HG03095 (cell line): ENCODE measurements around the gene CHD9.
A peak's percentile ranks its signal among the peaks of the same experiment; 100 is the strongest.
"Not testable (repeated sequence)": the region's sequence is repeated elsewhere in the genome, so short reads cannot be mapped to it uniquely, and the experiment has no call there.

Source experiments
- ATAC-seq: cut with Tn5 transposase; IDR thresholded peaks from one replicate; pipeline ENCODE4 v1.9.1; 2021; ENCODE audit warnings: moderate library complexity; ENCODE audit not compliant: unreplicated experiment

Gene CHD9, protein sequence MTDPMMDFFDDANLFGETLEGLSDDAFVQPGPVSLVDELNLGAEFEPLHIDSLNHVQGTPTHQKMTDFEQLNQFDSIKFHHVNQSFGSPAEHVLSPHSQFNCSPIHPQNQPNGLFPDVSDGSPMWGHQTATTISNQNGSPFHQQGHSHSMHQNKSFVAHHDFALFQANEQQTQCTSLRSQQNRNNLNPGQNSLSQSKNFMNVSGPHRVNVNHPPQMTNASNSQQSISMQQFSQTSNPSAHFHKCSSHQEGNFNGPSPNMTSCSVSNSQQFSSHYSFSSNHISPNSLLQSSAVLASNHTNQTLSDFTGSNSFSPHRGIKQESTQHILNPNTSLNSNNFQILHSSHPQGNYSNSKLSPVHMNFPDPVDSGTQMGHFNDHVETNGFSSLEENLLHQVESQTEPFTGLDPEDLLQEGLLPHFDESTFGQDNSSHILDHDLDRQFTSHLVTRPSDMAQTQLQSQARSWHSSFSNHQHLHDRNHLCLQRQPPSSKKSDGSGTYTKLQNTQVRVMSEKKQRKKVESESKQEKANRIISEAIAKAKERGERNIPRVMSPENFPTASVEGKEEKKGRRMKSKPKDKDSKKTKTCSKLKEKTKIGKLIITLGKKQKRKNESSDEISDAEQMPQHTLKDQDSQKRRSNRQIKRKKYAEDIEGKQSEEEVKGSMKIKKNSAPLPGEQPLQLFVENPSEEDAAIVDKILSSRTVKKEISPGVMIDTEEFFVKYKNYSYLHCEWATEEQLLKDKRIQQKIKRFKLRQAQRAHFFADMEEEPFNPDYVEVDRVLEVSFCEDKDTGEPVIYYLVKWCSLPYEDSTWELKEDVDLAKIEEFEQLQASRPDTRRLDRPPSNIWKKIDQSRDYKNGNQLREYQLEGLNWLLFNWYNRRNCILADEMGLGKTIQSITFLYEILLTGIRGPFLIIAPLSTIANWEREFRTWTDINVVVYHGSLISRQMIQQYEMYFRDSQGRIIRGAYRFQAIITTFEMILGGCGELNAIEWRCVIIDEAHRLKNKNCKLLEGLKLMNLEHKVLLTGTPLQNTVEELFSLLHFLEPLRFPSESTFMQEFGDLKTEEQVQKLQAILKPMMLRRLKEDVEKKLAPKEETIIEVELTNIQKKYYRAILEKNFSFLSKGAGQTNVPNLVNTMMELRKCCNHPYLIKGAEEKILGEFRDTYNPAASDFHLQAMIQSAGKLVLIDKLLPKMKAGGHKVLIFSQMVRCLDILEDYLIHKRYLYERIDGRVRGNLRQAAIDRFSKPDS (N-terminal part only)

DNA sequence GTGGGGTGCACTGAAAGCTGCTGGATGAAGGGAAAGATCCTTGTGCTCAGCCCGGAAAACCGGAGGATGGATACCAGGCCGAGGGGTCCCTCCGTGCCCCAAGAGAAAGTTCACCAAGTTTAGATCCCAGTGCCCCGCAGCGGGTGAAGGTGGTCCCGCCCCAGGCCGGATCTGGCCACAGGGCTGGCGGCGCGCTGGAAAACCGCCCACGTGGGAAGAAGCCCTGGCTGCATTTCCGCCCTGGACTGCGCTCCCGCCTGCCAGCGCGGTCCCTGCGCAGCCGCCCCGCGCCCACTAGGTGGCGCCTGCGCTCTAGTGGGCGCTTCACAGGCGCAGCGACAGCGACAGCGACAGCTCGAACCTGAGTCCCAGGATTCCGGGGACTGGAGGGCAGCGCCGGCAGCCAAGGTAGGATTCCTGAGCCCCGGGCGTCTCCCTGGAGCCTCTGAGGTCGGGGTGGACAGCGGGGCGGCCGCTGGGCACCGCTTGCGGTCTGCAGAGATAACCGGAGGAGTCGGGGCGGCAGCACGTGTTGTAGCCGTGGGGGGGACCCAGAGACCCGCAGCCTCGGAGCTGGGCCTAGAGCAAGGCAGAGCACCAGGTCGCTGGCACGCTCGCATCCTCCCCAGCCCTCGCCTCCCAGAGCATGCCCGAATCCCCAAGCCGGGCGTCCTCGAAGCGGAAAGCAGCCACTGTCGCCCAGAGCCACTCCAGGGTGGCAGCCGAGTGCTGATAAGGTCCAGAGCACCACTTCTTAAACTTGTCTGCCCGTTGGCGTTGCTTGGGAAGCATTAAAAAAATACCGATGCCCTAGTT is at the start of gene CHD9:
Gene CHD9, plus strand, starts transcription at position 322 of the 816 bp plus-strand sequence. CDS start 101,099 bp downstream, outside the sequence.
- ATAC-seq, result peak; percentile 73

DNA sequence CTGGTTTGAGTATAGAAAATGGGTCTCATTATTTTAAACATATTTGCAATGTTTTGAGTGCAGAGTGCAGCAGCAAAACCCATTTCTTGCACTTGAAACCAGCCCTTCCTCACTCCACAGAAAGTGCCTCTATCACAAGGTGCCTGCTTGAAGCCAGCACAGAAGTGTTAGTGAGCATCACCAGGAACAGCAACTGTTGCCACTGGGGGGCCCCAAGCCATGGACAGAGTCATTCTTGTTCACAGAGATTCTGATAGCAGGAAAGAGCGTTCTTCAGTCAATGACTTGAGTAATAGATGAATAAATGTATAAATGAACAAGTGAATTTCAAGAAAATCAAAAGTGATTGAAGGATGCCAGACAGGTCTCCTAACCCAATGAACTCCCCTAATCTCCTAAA is 47.7 kb upstream of the CHD9 start:
- no peak for ATAC-seq

DNA sequence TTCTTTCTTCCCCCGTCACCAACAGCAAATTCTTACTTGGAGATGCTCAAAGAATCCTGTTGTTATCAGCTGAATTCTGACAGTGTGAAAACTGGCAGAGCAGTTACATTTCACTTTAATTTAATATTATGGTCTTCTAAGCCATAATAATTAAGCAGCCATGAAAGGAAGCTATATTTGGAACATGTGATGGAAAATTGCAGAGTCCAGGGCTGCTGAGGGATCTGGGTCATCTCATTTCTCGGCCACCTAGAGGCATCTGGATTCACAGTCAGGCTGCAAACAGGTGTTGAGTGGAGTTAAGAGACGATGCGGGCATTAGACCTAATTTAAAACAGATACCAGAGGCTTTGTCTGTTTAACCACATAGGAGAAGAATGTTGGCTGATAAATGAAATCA is 40.5 kb upstream of the CHD9 start:
- no peak for ATAC-seq

DNA sequence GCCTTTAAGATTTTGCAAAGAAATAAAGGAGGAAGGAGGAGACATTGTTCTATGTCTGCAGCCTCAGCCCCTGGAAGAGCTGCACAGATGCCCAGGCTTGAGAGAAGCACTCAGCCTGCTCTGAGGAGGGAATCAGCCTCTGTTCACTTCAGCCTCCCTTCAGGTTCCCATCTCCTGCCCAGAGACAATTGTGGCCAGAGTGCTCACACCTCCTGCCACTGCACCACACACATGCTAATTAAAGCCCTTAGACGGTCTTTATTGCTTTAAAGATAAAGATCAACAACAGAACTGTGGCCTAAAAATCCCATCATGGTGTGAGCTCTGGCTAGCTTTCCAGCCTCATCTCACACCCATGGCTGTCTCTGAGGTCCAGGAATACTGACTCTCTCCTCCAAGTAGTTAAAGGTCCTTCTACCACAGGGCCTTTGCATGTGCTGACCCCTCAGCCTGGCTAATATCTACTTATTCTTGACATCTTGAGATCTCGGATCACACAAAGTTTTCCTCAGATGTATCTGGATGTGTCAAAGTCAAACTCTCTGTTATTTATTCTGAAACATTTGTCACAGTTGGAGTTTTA is 35.9 kb upstream of the CHD9 start:
- no peak for ATAC-seq

DNA sequence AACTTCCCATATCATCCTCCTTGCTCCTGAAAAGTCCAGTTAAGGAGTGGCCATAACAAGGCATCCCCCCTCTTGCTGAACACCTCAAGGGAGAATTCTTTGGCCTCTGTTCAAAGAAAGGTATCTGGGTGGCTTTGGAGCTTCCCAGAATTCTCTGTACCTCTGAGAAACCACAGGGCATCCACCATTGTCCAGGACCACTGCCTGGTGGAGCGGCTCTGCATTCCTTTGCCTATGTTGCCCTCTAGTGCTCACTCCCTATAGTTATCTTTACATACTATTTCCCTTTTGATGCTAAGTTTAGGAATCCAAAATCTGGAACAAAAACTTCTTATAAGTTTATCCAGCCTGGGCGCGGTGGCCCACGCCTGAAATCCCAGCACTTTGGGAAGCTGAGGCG is 32.4 kb upstream of the CHD9 start:
- no peak for ATAC-seq

DNA sequence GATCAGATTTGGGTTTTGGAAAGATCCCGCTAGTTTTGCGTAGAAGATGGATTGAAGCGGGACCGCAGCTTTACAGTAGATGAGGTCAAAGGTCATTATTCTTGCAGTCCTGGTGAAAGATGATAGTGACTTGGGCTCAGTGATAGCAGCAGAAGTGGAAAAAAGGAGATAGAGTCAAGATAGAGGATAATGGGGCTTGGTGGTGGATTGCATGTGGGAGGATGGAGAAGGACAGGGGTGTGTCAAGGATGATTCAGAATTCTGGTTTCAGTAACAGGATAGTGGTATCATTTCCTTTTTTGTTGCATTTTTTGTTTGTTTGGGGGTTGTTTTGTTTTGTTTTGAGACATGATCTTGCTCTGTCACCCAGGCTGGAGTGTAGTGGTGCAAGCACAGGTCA is 30.7 kb upstream of the CHD9 start:
- ATAC-seq, result no peak

DNA sequence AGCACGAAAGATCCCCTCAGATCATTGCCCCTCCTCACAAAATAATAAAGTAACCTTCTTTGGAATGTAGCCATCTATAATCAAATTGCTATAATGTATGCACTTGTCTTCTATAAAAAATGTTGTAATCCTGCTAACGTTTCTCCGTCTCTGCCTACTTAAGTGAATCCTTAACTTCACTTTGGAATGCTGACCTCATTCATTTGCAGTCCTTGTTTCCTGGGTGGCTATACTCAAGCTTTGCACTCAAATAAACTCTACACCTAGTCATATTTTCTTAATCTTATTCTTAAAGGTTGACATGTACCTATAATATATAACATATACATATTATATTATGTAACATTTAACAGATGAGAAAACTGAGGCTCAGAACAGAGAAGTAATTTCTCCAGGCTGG is 24.8 kb upstream of the CHD9 start:
- no peak for ATAC-seq

DNA sequence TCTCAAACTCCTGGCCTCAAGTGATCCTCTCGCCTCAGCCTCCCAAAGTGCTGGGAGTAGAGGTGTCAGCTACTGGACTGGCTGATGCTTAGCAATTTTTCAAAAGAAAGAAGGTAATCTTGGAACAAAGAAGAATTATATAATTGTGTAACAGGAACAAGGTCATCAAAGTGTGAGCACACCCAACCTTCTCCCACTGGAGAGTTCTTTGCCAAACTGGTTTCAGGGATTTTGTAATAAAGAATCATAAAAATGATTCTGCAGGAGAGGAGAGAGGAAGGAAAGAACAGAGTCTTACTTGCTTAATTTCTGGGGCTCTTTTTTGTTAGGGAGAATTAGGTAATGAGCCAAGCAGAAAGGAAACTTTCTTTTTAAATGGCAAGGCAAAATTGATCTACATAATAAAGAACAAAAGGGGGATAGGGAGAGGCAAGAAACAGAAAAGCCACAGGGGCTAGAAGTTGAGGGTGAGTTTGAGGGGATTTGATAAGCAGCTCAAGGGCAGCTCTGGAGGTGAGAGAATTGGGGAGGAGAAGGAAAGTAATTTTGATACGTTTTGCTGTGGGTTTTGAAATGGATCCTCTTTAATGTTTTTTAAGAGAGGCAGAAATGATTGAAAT is 23.4 kb upstream of the CHD9 start:
- ATAC-seq, result no peak

DNA sequence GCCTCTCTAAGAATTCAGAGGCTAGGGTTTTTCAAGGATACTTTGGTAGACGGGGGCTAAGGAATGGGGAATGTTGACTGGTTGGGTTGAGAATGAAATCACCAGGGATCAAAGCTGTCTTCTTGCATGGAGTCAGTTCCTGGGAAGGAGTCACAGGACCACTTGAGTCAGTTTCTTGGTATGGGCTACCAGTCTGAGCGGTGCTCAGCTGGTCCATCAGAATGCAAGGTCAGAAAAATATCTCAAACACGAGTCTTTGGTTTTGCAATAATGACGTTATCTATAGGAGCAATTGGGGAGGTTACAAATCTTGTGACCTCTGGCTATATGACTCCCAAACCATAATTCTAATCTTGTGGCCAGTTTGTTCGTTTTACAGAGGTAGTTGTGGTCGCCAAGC is 20.5 kb upstream of the CHD9 start:
- no peak for ATAC-seq

DNA sequence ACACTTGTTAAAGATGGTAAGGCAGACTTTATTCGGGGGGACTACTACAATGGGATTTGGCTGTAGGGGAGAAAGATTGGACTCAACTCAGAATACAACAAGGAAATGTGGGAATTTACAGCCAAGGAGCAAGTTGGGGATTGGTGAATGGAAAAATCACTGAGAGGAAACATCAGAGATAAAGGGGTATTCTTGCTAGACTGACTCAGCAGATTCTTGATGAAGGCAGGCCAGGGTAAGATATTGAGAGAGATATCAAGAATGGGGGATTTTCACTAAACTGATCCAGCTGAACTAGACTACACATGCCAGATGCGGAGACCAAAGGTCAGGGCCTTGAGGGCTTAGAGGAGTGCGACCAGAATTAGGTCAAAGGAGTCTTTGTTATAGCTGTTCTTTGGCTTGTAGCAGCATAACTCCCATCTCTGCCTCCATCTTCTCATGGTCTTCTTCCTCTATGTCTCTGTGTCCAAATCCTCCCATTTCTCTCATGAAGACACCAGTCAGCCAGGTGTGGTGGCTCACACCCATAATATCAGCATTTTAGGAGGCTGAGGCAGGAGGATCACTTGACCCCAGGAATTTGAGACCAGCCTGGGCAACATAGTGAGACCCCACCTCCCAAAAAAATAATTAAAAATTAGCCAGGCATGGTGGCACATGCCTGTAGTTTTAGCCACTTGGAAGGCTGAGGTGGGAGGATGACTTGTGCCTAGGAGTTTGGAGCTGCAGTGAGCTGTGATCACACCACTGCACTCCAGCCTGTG is 19.4 kb upstream of the CHD9 start:
- ATAC-seq, result no peak

DNA sequence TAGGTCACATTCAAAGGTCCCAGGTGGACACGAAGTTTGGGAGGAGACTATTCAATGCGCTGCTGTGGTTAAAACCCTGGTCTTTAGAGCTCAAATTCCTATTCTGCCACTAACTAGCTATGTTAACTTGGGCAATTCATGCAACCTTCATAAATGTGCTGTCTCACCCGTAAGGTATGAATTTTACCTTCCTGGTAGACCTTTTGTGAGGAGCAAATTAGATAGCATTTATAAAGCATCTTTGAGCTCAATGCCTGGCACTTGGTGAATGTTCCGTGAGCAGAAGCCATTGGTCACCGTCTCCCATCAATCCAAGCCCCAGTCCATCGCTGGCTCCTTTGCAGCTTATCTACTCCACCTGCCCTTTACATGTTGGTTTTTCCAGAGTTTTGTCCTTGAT is 18.7 kb upstream of the CHD9 start:
- ATAC-seq, result no peak

DNA sequence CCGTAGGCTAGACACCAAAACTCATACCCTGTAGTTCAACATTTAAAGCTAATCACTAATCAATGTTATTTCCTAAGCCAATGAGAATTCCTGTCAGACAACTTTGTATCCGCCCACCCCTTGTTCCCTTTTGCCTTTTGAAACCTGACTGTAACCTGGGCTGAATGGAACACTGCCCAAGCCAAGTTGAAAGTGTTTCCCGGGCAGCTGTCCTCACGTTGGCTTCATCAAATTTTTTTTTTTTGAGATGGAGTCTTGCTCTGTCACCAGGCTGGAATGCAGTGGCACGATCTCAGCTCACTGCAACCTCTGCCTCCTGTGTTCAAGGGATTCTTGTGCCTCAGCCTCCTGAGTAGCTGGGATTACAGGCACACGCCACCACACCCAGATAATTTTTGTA is 18.1 kb upstream of the CHD9 start:
- not testable (repeated sequence) for ATAC-seq

DNA sequence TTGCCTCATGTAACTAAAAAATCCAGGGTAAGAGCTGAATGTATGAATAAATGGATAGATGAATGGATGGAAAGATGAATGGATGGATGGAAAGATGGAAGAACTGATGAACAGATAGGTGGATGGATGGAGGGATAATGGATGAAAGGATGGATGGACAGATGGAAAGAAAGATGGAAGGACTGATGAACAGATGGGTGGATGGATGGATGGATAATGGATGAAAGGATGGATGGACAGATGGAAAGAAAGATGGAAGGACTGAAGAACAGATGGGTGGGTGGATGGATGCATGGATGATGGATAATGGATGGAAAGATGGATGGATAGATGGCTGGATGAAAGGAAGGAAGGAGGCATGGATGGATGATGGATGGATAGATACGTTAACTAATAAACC is 14.0 kb upstream of the CHD9 start:
- ATAC-seq, result no peak

DNA sequence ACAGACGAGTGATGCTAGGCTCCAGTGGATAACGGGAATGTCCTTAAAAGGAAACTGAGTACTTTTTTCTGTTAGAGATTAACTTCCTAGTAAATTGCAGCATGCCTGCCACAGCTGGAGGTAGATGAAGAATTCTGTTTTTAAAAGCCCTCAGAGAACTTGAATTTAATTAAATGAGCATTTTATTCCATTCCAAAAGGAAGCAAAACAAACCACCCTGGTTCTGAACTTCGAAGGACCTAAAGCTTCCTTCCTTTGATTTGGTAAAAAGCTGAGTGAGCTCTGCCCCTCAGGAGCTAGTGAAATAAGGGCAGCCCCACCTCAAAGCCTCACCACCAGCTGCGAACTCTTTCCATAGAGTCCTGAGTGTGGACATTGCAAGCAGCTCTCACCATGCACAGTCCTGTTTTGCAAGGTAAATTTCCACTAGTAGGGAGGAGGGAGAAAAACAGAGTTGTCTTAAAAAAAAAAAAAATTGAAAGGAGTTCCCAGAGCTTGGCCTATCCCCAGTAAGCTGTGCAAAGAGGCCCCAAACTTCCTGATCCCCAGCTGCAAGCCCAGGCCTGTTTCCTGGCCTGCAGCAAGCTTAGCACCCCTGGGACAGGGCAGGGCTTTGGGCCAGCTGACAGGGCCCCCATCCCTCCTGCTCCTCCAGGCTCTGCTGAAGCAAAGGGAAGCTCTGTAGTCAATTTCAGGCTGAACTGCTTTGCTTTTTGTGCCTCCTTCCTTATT is 13.3 kb upstream of the CHD9 start:
- ATAC-seq, result no peak

DNA sequence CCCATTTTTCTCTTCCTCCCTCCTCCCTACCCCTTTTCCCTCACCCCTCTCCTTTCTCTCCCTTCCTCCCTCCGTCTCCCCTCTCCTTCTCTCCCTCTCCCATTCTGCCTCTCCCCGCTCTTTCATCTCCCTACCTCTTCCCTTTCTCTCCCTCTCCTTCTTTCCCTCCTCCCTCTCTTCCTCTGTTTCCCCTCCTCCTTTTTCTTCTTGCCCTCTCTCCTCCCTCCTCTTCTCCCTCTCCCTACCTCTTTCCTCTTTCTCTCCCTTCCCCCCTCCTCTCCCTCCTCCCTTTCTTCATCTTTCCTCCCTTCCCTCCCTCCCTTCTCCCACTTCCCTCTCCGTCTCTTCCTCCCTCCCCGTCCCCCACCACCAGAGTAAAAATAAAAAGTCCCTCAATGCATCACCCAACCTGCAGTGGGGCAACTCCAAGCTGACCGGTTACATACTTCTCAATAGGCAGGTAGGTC is 12.5 kb upstream of the CHD9 start:
- no peak for ATAC-seq

DNA sequence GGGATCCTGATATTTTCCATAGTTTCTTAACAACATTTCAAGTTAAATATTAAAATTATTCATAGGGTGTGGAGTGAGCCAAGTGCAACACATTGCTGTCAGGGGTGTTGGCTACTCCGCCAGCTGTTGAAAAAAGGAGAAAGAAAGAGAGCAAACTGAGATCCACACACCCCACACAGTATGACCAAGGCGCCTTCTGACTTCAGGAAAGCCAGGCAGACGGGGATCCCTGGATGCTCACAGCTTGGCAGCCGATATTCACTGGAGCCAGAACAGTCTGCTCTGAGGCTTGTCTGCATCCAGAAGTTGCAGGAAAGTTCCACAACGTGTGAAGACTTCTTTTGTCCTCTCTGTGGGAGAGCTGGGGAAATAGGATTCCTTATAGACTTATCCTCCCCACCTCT is 11.4 kb upstream of the CHD9 start:
- ATAC-seq, result no peak

DNA sequence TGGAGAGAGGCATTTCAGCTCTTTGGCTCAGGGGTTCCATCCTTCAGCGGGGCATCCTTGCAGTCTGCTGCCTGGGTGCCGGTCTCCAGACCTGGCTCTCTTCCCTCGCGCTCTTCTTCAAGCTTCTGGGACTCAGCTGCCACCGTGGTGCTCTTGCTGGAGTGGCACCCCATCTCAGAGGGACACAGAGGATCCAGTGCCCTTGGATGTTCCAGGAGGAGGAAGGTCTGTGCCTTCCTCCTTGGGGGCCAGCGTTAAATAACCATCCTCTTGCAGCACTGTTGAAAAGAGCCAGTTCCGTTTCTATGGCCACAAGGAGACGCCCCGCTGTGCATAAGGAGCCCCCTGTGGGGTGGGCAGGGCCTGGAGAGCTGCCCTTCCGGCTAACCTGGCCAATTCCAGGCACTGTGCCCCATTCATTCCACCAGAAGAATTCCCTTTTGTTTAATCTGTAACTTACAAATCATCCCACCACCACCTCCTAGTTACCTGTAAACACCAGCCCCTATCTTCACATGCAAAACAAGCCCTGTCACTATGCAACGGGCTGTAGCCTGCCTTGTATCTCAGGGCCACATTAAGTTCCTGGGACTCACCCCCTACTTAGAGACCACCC is 10.7 kb upstream of the CHD9 start:
- no peak for ATAC-seq
